EL (cell line): ENCODE measurements around the gene ARL17A.
"Not testable (repeated sequence)": the region's sequence is repeated elsewhere in the genome, so short reads cannot be mapped to it uniquely, and the experiment has no call there.

Experiments
- DNase-seq: peaks from one replicate; pipeline ENCODE4 v3.0.0-alpha.2; 2016

The ARL17A gene

GRCh38 chr17:46579083-46580075, at the start of gene ARL17A:
TSS of gene ARL17A (minus strand) at chr17:46579691. CDS start at chr17:46576322, 3,369 bp downstream.
- DNase-seq, result not testable (repeated sequence)

- DNase-seq, result not testable (repeated sequence)
Measured at GRCh38 chr17:46628753-46629436, 49.4 kb upstream of the ARL17A start.

GRCh38 chr17:46627452-46627851, 48.0 kb upstream of the ARL17A start:
- DNase-seq, result not testable (repeated sequence)

GRCh38 chr17:46624726-46625125, 45.2 kb upstream of the ARL17A start:
- not testable (repeated sequence) for DNase-seq

GRCh38 chr17:46623790-46624189, 44.3 kb upstream of the ARL17A start:
- DNase-seq, result not testable (repeated sequence)

GRCh38 chr17:46618975-46619374, 39.5 kb upstream of the ARL17A start:
- not testable (repeated sequence) for DNase-seq

- DNase-seq, result not testable (repeated sequence)
Measured at GRCh38 chr17:46617121-46617520, 37.6 kb upstream of the ARL17A start.

GRCh38 chr17:46613876-46614275, 34.4 kb upstream of the ARL17A start:
- DNase-seq, result not testable (repeated sequence)

- DNase-seq, result not testable (repeated sequence)
Measured at GRCh38 chr17:46611304-46611703, 31.8 kb upstream of the ARL17A start.

GRCh38 chr17:46603125-46603524, 23.6 kb upstream of the ARL17A start:
- DNase-seq, result not testable (repeated sequence)

GRCh38 chr17:46600767-46601166, 21.3 kb upstream of the ARL17A start:
- not testable (repeated sequence) for DNase-seq

- not testable (repeated sequence) for DNase-seq
Measured at GRCh38 chr17:46598344-46598931, 18.9 kb upstream of the ARL17A start.

- not testable (repeated sequence) for DNase-seq
Measured at GRCh38 chr17:46591332-46591731, 11.8 kb upstream of the ARL17A start.

- not testable (repeated sequence) for DNase-seq
Measured at GRCh38 chr17:46590157-46591146, 11.0 kb upstream of the ARL17A start, which contains the start of gene NSF. TSS of gene NSF (plus strand) at chr17:46590669. CDS start at chr17:46590776, 107 bp downstream.

GRCh38 chr17:46585444-46585843, 6.0 kb upstream of the ARL17A start:
- not testable (repeated sequence) for DNase-seq

GRCh38 chr17:46580082-46580481, 591 bp upstream of the ARL17A start:
- DNase-seq, result not testable (repeated sequence)

- DNase-seq, result not testable (repeated sequence)
Measured at GRCh38 chr17:46571796-46572195, 7.7 kb downstream of the ARL17A start.

GRCh38 chr17:46566980-46567379, 12.5 kb downstream of the ARL17A start:
- DNase-seq, result not testable (repeated sequence)

- DNase-seq, result not testable (repeated sequence)
Measured at GRCh38 chr17:46566284-46566683, 13.2 kb downstream of the ARL17A start.

GRCh38 chr17:46560048-46560447, 19.4 kb downstream of the ARL17A start:
- DNase-seq, result not testable (repeated sequence)

GRCh38 chr17:46559155-46559554, 20.3 kb downstream of the ARL17A start:
- DNase-seq, result not testable (repeated sequence)

GRCh38 chr17:46548607-46549006, 30.9 kb downstream of the ARL17A start:
- not testable (repeated sequence) for DNase-seq
